H1 (cell line): ENCODE measurements around the gene SURF2. TPM values are rescaled to one million over a fixed set of nuclear protein-coding genes. Genes with fewer than 3 reads are reported as not detected.

ENCODE experiments used
- CTCF ChIA-PET: fragments of 300-600 bp; sonication (Branson Sonifier 250); formaldehyde crosslinking; loops from one replicate; lab custom pipeline; 2021; ENCODE audit not compliant: partially characterized antibody; lab: Charles Lee
- POLR2A ChIA-PET: fragments of 300-600 bp; sonication (Branson Sonifier 250); formaldehyde crosslinking; loops from one replicate; lab custom pipeline; 2021; ENCODE audit warnings: inconsistent platforms; ENCODE audit not compliant: partially characterized antibody; lab: Charles Lee
- DNase-seq, 2 experiments: peaks; one replicate each; pipeline versions ENCODE4 v3.0.0 to v3.0.0-alpha.2; 2010 to 2022; ENCODE audit warnings: low spot score in 2 of 2, low read depth in 1 of 2, mixed read lengths in 1 of 2
- FAIRE-seq: peaks from 2 replicates; lab custom pipeline; 2011; peaks lifted over from hg19 to GRCh38; lab: Jason Lieb, UNC
- H2AFZ ChIP-seq: 2 replicates; pipeline ENCODE4 v1.8.1; 2012; ENCODE audit warnings: low read length, inconsistent platforms
- H2AK5ac ChIP-seq: 2 replicates; pipeline ENCODE4 v1.6.1; 2013; ENCODE audit warnings: low read depth, low read length
- H2BK120ac ChIP-seq: replicated peaks from 2 replicates; pipeline ENCODE3; 2013; ENCODE audit warnings: low read depth, low read length, inconsistent platforms
- H2BK12ac ChIP-seq: 2 replicates; pipeline ENCODE4 v1.6.1; 2013; ENCODE audit warnings: low read depth, low read length
- H2BK15ac ChIP-seq: 2 replicates; pipeline ENCODE4 v1.6.1; 2013; ENCODE audit warnings: low read length
- H2BK20ac ChIP-seq: 2 replicates; pipeline ENCODE4 v1.6.1; 2013; ENCODE audit warnings: low read length
- H2BK5ac ChIP-seq: 2 replicates; pipeline ENCODE4 v1.6.1; 2013; ENCODE audit warnings: low read depth, low read length
- H3K14ac ChIP-seq: 2 replicates; pipeline ENCODE4 v1.6.1; 2013; ENCODE audit warnings: inconsistent platforms; ENCODE audit not compliant: insufficient read length
- H3K18ac ChIP-seq: 2 replicates; pipeline ENCODE4 v1.6.1; 2013; ENCODE audit warnings: low read length; ENCODE audit errors: extremely low read depth
- H3K23ac ChIP-seq: 2 replicates; pipeline ENCODE4 v1.6.1; 2013; ENCODE audit warnings: inconsistent platforms; ENCODE audit not compliant: insufficient read length
- H3K23me2 ChIP-seq: 2 replicates; pipeline ENCODE4 v1.6.1; 2013; ENCODE audit warnings: low read depth, low read length
- H3K27ac ChIP-seq: 2 replicates; pipeline ENCODE4 v1.6.1; 2011; ENCODE audit warnings: low read depth, low read length, inconsistent platforms
- H3K27me3 ChIP-seq, 4 experiments: replicated peaks in 1 of 4; 1 replicate in 1 of 4; 2 replicates in 3 of 4; pipeline versions ENCODE4 v1.6.1 to v1.8.1; 2011 to 2013; ENCODE audit warnings: low read length in 3 of 4, mild to moderate bottlenecking in 3 of 4, inconsistent platforms in 2 of 4, mixed read lengths in 2 of 4, moderate library complexity in 1 of 4; ENCODE audit not compliant: control insufficient read depth in 3 of 4, insufficient read depth in 3 of 4; ENCODE audit errors: extremely low read depth in 1 of 4
- H3K36me3 ChIP-seq, 4 experiments: 2 replicates each; pipeline versions ENCODE4 v1.6.1 to v1.8.1; 2011 to 2013; ENCODE audit warnings: mild to moderate bottlenecking in 4 of 4, low read length in 3 of 4, moderate library complexity in 2 of 4, control low read depth in 1 of 4, inconsistent platforms in 1 of 4; ENCODE audit not compliant: insufficient read depth in 4 of 4, control insufficient read depth in 2 of 4
- H3K4ac ChIP-seq: replicated peaks from 2 replicates; pipeline ENCODE3; 2013; ENCODE audit warnings: low read length, low read depth, mixed read lengths, inconsistent platforms; ENCODE audit not compliant: insufficient read length
- H3K4me1 ChIP-seq, 4 experiments: replicated peaks in 1 of 4; 1 replicate in 1 of 4; 2 replicates in 3 of 4; pipeline versions ENCODE4 v1.6.1 to v1.8.1; 2011 to 2013; ENCODE audit warnings: low read length in 3 of 4, inconsistent platforms in 2 of 4, mixed read lengths in 1 of 4; ENCODE audit not compliant: insufficient read depth in 4 of 4, control insufficient read depth in 3 of 4
- H3K4me2 ChIP-seq, 2 experiments: 2 replicates each; pipeline versions ENCODE4 v1.6.1 to v1.8.1; 2011 to 2013; ENCODE audit warnings: low read depth in 2 of 2, low read length in 2 of 2, control low read depth in 1 of 2, inconsistent platforms in 1 of 2, mild to moderate bottlenecking in 1 of 2; ENCODE audit not compliant: insufficient read depth in 1 of 2
- H3K4me3 ChIP-seq, 4 experiments: fragments of 200-600, 300-600 bp in 1 of 4; sonication (generic), shearing (Covaris generic), sonication (Bioruptor Twin) in 1 of 4; 2 replicates each; pipeline versions ENCODE4 v1.5.1 to v1.8.1; 2011 to 2016; ENCODE audit warnings: low read length in 4 of 4, low read depth in 3 of 4, control low read depth in 2 of 4, inconsistent platforms in 2 of 4, mild to moderate bottlenecking in 2 of 4, mixed read lengths in 1 of 4, moderate library complexity in 1 of 4; ENCODE audit not compliant: insufficient read depth in 2 of 4; ENCODE audit errors: extremely low read depth in 1 of 4
- H3K56ac ChIP-seq: replicated peaks from 2 replicates; pipeline ENCODE3; 2013; ENCODE audit warnings: low read depth, mild to moderate bottlenecking, mixed read lengths, low read length, inconsistent platforms; ENCODE audit not compliant: insufficient read length
- H3K79me1 ChIP-seq: 2 replicates; pipeline ENCODE4 v1.6.1; 2013; ENCODE audit warnings: low read depth, low read length, control low read depth
- H3K79me2 ChIP-seq, 2 experiments: 2 replicates each; pipeline versions ENCODE4 v1.6.1 to v1.8.1; 2012 to 2013; ENCODE audit warnings: low read length in 2 of 2, mild to moderate bottlenecking in 2 of 2, inconsistent platforms in 1 of 2; ENCODE audit not compliant: insufficient read depth in 2 of 2, control insufficient read depth in 1 of 2
- H3K9ac ChIP-seq, 4 experiments: replicated peaks in 1 of 4; 1 replicate in 1 of 4; 2 replicates in 3 of 4; pipeline versions ENCODE4 v1.6.1 to v1.8.1; 2011 to 2013; ENCODE audit warnings: low read depth in 3 of 4, low read length in 3 of 4, control low read depth in 2 of 4, mild to moderate bottlenecking in 2 of 4, moderate library complexity in 2 of 4, inconsistent platforms in 1 of 4; ENCODE audit errors: extremely low read depth in 1 of 4
- H3K9me3 ChIP-seq, 2 experiments: 2 replicates each; pipeline versions ENCODE4 v1.6.1 to v1.8.1; 2012 to 2013; ENCODE audit warnings: mild to moderate bottlenecking in 2 of 2, moderate library complexity in 2 of 2, control low read depth in 1 of 2, inconsistent platforms in 1 of 2, low read depth in 1 of 2, low read length in 1 of 2, mixed read lengths in 1 of 2; ENCODE audit not compliant: insufficient read depth in 2 of 2
- H4K20me1 ChIP-seq, 2 experiments: replicated peaks in 1 of 2; 2 replicates each; pipeline versions ENCODE3 to v1.8.1; 2011 to 2013; ENCODE audit warnings: inconsistent platforms in 2 of 2, low read length in 2 of 2, mild to moderate bottlenecking in 1 of 2; ENCODE audit not compliant: insufficient read depth in 2 of 2, control insufficient read depth in 1 of 2
- H4K5ac ChIP-seq: 2 replicates; pipeline ENCODE4 v1.6.1; 2013; ENCODE audit warnings: low read length, low read depth, mixed read lengths, inconsistent platforms; ENCODE audit not compliant: insufficient read length
- H4K8ac ChIP-seq: 2 replicates; pipeline ENCODE4 v1.8.0; 2013; ENCODE audit warnings: mild to moderate bottlenecking, moderate library complexity, low read length, inconsistent platforms; ENCODE audit not compliant: insufficient read depth; ENCODE audit errors: extremely low read depth
- H4K91ac ChIP-seq: replicated peaks from 2 replicates; pipeline ENCODE3; 2013; ENCODE audit warnings: low read length, mixed read lengths, inconsistent platforms; ENCODE audit not compliant: insufficient read length
- CHD2 ChIP-seq: IDR thresholded peaks from 2 replicates; pipeline ENCODE4 v1.6.1; 2012; ENCODE audit warnings: low read length, improper control_type of control experiment
- CREB1 ChIP-seq: IDR thresholded peaks from 2 replicates; pipeline ENCODE4 v1.6.1; 2012; ENCODE audit warnings: inconsistent platforms
- CTBP2 ChIP-seq: IDR thresholded peaks from 2 replicates; pipeline ENCODE4 v1.7.0; 2011; ENCODE audit warnings: borderline replicate concordance, mild to moderate bottlenecking, moderate library complexity, mixed read lengths, low read length; ENCODE audit not compliant: insufficient read depth, insufficient read length
- KDM1A ChIP-seq: fragments of 200-600, 300-600 bp; sonication (generic); IDR thresholded peaks from 2 replicates; pipeline ENCODE4 v1.7.1; 2016; ENCODE audit warnings: mild to moderate bottlenecking, low read length, borderline replicate concordance
- KDM5A ChIP-seq: fragments of 200-600 bp; IDR thresholded peaks from 2 replicates; pipeline ENCODE4 v1.7.1; 2012; ENCODE audit warnings: mild to moderate bottlenecking, low read length, inconsistent platforms, mixed read lengths
- NRF1 ChIP-seq: IDR thresholded peaks from 2 replicates; pipeline ENCODE4 v1.6.1; 2011; ENCODE audit warnings: mild to moderate bottlenecking, low read depth, low read length, improper control_type of control experiment
- SUZ12 ChIP-seq: fragments of 200-600 bp; sonication (generic); IDR thresholded peaks from 2 replicates; pipeline ENCODE4 v1.6.1; 2012; ENCODE audit warnings: mild to moderate bottlenecking, inconsistent platforms, low read length, moderate library complexity, mixed read lengths
- TCF12 ChIP-seq: IDR thresholded peaks from 2 replicates; pipeline ENCODE4 v1.6.1; 2011; ENCODE audit warnings: low read depth, mild to moderate bottlenecking, low read length
- TEAD4 ChIP-seq: IDR thresholded peaks from 2 replicates; pipeline ENCODE4 v1.6.1; 2012; ENCODE audit warnings: low read depth, low read length, inconsistent platforms, mixed read lengths
- ZNF274 ChIP-seq: IDR thresholded peaks from 2 replicates; pipeline ENCODE4 v1.7.0; 2012; ENCODE audit warnings: low read length, borderline replicate concordance; ENCODE audit errors: extremely low read depth
- WGBS, 2 experiments: shearing (Covaris generic) in 1 of 2; methylation state at CpG; one replicate each; pipeline versions ENCODE4 v1.1.6 to v1.1.7; 2013 to 2015; ENCODE audit warnings: low lambda C conversion rate in 2 of 2, mixed read lengths in 2 of 2, inconsistent platforms in 1 of 2, low coverage in 1 of 2, missing lambda C conversion rate in 1 of 2; ENCODE audit not compliant: insufficient replicate concordance in 2 of 2, insufficient coverage in 1 of 2, insufficient read length in 1 of 2; ENCODE audit errors: extremely low coverage in 1 of 2, missing lambda C conversion rate in 1 of 2; 5-methylcytosine and 5-hydroxymethylcytosine counted together
- polyA plus RNA-seq, 7 experiments: library from polyadenylated mRNA; depleted of rRNA in 3 of 7; stranded (reverse) in 5 of 7; unstranded in 2 of 7; fragments of >200 nt in 5 of 7; fragments of 200-250 nt in 2 of 7; gene quantifications; 1 replicate in 5 of 7; 2 replicates in 1 of 7; 4 replicates in 1 of 7; pipeline versions ENCODE4 v1.2.1 to v1.2.3, GENCODE V29; 2011 to 2013; ENCODE audit warnings: missing spikeins in 2 of 7, mixed read lengths in 2 of 7
- total RNA-seq: library from RNA; stranded (reverse); fragmentation: NEBNext Ultra II Directional; extraction: Animal tissue kit (Norgen Biotek cat#: 25700); gene quantifications from 2 replicates; pipeline ENCODE4 v1.2.1, GENCODE V29; 2021

The SURF2 gene
- total and polyA plus RNA-seq, 2 of the 8 experiments (the other 6 are each of a cell fraction or from before 2014, with no cell fraction given): 36.6 to 37.7 TPM

- Histone ChIP-seq H3K4ac (no peak overlapping the region), H2BK15ac (no peak overlapping the region), H2BK20ac (no peak overlapping the region), H2AFZ (no peak overlapping the region), H3K79me1 (no peaks in the 10 kb centered on the region), H2BK5ac (no peak overlapping the region), H3K18ac (no peak overlapping the region), H3K23me2 (no peaks in the 10 kb centered on the region), H3K27me3 (no peaks in the 10 kb centered on the region), H4K20me1 (peaks cover 10 to 13% of the 10 kb centered on the region in 2 experiments), H3K36me3 (peaks cover 9 to 14% (median 13%) of the 10 kb centered on the region in 4 experiments; a peak in 5 of 8 replicates), H3K27ac (no peak overlapping the region), H4K5ac (no peak overlapping the region), H2AK5ac (no peak overlapping the region), H3K56ac (no peak overlapping the region), H2BK120ac (no peak overlapping the region), H3K4me3 (no peak overlapping the region), H3K4me2 (no peak overlapping the region), H3K23ac (no peak overlapping the region), H3K4me1 (no peaks in the 10 kb centered on the region), H3K9ac (no peak overlapping the region), H3K79me2 (no peaks in the 10 kb centered on the region), H4K91ac (no peak overlapping the region), H3K9me3 (no peaks in the 10 kb centered on the region), H2BK12ac (no peak overlapping the region), H4K8ac (no peak overlapping the region), H3K14ac (no peak overlapping the region)
- no peak for DNase-seq
- TF ChIP-seq TEAD4 (no peak), TCF12 (no peak), CREB1 (no peak), ZNF274 (no peak), SUZ12 (no peak), CHD2 (no peak), CTBP2 (no peak), NRF1 (no peak), KDM1A (no peak), KDM5A (no peak)
- POLR2A ChIA-PET: interaction anchor here (1.0 to 5.6 kb wide), 4 partner anchors 14 to 59 kb away, joined by 3 to 31 read pairs (median 6); no protein-coding TSS in a partner anchor
- no peak for FAIRE-seq
- WGBS, 2 experiments: 92% methylated on average over 5 of the region's 6 CpGs; no CpG with 5 or more reads in 1 of the 2 experiments
- CTCF ChIA-PET: interaction anchor here (1.2 to 3.2 kb wide), 5 partner anchors 11 to 85 kb away, joined by 3 to 14 read pairs (median 4); no protein-coding TSS in a partner anchor
These were observed 45.2 kb downstream of the SURF2 start for GRCh38 chr9:133401588-133401987.
